Activated naive CD8-positive, alpha-beta T cell treated with anti-CD3 and anti-CD28 coated beads, Interleukin-2, amount 10 ng/mL, durations not matched to agents 7 days and 5 days (primary cell): ENCODE results near the gene STK11IP. TPM values are rescaled to one million over a fixed set of nuclear protein-coding genes. Genes with fewer than 3 reads are reported as not detected.

ENCODE experiments used
- ATAC-seq: fragments of 150-1000 bp; cut with Tn5 transposase; one replicate; pipeline ENCODE4 v1.10.0; 2021; ENCODE audit warnings: low read depth, moderate library complexity
- POLR2A ChIA-PET: fragments of 350-600 bp; sonication (Branson Sonifier 250); formaldehyde crosslinking; loops from one replicate; lab custom pipeline; 2021; ENCODE audit warnings: antibody characterized with exemption; lab: Charles Lee
- DNase-seq: peaks from one replicate; pipeline ENCODE4 v3.0.0; 2021
- H3K27ac Mint-ChIP-seq: one replicate; pipeline ENCODE4 v1.8.0; 2022; ENCODE audit warnings: mild to moderate bottlenecking, mixed read lengths
- H3K27me3 Mint-ChIP-seq: one replicate; pipeline ENCODE4 v1.8.0; 2022; ENCODE audit warnings: mild to moderate bottlenecking, moderate library complexity, mixed read lengths
- H3K36me3 Mint-ChIP-seq: one replicate; pipeline ENCODE4 v1.8.0; 2021; ENCODE audit warnings: mild to moderate bottlenecking, mixed read lengths
- H3K4me1 Mint-ChIP-seq: one replicate; pipeline ENCODE4 v1.8.0; 2021; ENCODE audit warnings: mixed read lengths
- H3K4me3 Mint-ChIP-seq: one replicate; pipeline ENCODE4 v1.8.0; 2022; ENCODE audit warnings: mild to moderate bottlenecking, moderate library complexity, mixed read lengths
- H3K9me3 Mint-ChIP-seq: one replicate; pipeline ENCODE4 v1.8.0; 2021; ENCODE audit warnings: mixed read lengths
- total RNA-seq, 2 experiments: library from RNA; stranded (reverse); gene quantifications; one replicate each; pipeline ENCODE4 v1.2.3, GENCODE V29; 2021

The STK11IP gene
- total RNA-seq, 2 experiments from 2014 or later, result 36.3 to 37.5 TPM

DNA sequence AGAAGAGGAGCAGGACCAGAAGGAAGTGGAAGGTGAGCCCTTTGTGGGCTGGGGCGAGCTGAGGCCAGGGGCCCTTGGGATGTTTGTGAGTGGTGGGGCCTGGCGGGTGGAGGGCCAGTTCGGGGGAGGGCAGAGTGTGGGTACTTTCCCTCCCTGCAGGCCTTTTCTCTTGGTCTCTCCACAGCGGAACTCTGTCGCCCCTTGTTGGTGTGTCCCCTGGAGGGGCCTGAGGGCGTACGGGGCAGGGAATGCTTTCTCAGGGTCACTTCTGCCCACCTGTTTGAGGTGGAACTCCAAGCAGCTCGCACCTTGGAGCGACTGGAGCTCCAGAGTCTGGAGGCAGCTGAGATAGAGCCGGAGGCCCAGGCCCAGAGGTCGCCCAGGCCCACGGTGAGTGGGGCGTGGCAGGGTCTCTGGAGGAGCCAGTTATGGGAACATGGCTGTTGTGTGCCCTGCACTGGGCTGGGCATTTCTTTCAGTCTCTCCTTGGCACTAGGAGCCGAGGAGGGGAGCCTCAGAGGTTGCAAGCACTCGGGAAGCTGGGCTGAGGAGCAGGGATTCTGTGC, 10.8 kb downstream of the STK11IP start:
- DNase-seq (no peak), ATAC-seq (no peak)
- Mint-ChIP-seq H3K36me3 (peaks cover 14% of the 10 kb centered on the region), H3K27ac (no peak overlapping the region), H3K4me3 (no peak overlapping the region), H3K9me3 (no peaks in the 10 kb centered on the region), H3K27me3 (no peaks in the 10 kb centered on the region), H3K4me1 (peaks cover 11% of the 10 kb centered on the region)
- POLR2A ChIA-PET, result interaction anchor here (1.8 kb wide), 1 partner anchor 11 kb away, joined by 4 read pairs; the partner anchor contains the start of gene STK11IP

DNA sequence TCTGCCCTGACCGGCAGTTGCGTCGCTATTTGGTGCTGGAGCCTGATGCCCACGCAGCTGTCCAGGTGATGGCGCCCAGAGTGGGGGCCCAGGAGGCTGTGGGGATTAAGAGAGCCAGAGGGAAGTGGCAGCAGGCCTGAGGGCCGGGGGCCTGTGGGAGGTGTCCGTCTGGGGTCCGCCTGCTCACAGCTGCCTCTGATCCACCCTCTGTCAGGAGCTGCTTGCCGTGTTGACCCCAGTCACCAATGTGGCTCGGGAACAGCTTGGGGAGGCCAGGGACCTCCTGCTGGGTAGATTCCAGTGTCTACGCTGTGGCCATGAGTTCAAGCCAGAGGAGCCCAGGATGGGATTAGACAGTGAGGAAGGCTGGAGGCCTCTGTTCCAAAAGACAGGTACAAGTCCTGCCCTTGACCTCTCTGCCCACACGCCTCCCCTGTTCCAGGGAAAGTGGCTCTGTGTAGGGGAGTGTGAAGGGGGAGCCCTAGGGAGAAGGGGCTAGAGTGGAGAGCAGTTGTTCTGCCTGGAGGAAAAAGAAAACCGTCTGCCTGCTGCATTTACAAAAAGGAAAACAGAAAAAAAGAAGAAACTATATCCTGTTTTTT, 11.6 kb downstream of the STK11IP start:
- Mint-ChIP-seq H3K9me3 (no peaks in the 10 kb centered on the region), H3K27ac (no peak overlapping the region), H3K36me3 (peaks cover 11% of the 10 kb centered on the region), H3K27me3 (no peaks in the 10 kb centered on the region), H3K4me3 (no peak overlapping the region), H3K4me1 (peaks cover 11% of the 10 kb centered on the region)
- POLR2A ChIA-PET, result interaction anchor here (1.8 kb wide), 1 partner anchor 12 kb away, joined by 4 read pairs; the partner anchor contains the start of gene STK11IP
- ATAC-seq (no peak), DNase-seq (no peak)

DNA sequence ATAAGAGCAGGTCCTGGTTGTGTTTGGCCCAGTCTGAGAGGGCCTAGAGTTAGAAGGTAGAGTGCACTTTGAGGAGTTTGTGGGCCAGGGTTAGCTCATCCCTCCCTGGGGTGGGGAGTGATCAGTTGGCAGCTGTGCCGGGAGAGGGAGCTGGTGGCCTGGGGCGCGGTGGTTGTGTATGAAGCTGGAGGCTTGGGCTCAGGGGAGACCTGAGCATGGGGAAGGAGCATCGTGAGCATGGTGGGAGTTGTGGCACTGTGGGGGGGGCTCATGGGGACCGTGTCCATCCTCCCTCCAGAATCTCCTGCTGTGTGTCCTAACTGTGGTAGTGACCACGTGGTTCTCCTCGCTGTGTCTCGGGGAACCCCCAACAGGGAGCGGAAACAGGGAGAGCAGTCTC, 13.6 kb downstream of the STK11IP start:
- ATAC-seq, result no peak
- H3K9me3 Mint-ChIP-seq, result no peaks in the 10 kb centered on the region
- peaks cover 8% of the 10 kb centered on the region for H3K36me3 Mint-ChIP-seq
- H3K27me3 Mint-ChIP-seq, result no peaks in the 10 kb centered on the region
- H3K27ac Mint-ChIP-seq, result no peak overlapping the region
- no peak for DNase-seq
- H3K4me3 Mint-ChIP-seq, result no peak overlapping the region
- peaks cover 11% of the 10 kb centered on the region for H3K4me1 Mint-ChIP-seq
- POLR2A ChIA-PET, result no interaction called here

DNA sequence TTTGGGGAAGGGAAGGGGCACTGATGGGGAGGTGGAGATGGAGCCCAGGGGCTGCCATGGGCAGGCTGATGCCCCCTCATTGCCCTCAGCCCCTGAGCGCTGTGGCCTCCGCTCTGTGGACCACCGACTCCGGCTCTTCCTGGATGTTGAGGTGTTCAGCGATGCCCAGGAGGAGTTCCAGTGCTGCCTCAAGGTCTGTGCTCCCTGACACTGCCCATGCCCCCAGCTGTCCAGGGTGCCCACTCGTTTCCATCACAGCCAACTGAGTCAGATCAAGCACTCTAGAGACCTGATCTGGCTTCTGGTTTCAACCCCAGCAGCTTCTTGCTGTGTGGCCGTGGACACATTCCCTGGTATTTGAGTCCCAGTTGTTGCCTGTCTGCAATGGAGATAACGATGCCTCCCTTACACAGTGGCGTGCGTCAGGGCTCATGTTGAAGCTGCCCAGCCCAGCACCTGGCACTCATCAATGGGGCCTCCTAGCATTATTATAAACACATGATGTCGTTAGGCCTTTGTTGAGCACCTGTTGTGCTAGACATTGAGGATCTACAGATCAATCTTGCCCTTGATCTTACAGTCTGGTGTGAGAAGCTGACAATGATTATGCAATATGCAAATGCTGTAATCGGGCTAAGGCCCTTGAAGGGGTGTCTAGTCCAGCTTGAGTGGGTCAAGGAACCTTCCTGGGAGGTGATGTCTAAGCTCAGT, 14.4 kb downstream of the STK11IP start:
- no peak overlapping the region for H3K4me3 Mint-ChIP-seq
- no peak for ATAC-seq
- POLR2A ChIA-PET, result interaction anchor here (0.7 to 0.8 kb wide), 2 partner anchors 10 to 84 kb away, joined by 3 read pairs; no protein-coding TSS in a partner anchor
- DNase-seq, result no peak
- no peaks in the 10 kb centered on the region for H3K27me3 Mint-ChIP-seq
- no peak overlapping the region for H3K27ac Mint-ChIP-seq
- no peaks in the 10 kb centered on the region for H3K9me3 Mint-ChIP-seq
- H3K36me3 Mint-ChIP-seq, result peaks cover 8% of the 10 kb centered on the region
- peaks cover 11% of the 10 kb centered on the region for H3K4me1 Mint-ChIP-seq

DNA sequence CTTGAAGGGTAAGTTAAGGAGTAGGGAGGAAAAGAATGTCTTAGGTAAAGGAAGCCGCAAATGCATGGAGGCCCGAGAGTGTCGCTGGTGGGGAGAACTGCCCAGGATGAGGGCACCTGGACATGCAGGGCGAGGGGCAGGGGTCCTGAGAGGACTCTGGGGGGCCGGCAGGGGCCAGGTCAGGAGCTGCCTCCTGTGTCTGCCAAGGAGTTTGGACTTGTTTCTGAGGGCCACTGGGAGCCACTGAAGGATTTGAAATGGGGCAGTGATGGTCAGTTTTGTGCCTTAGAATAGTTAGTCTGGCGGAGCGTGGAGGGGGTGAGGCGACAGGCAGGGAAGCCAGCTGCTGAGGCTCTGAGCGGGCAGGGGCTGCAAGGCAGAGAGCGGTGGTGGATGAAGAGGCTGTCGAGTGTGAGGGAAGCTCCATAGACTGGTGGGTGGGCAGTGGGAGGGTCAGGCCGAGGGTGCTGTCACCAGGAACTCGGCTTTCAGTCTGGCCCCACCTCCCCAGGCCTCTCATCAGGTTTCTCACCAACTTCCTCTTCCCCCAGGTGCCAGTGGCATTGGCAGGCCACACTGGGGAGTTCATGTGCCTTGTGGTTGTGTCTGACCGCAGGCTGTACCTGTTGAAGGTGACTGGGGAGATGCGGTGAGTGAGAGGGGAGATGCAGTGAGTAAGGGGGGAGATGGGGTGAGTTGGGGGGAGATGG, 15.1 kb downstream of the STK11IP start:
- Mint-ChIP-seq H3K27ac (no peak overlapping the region), H3K27me3 (no peaks in the 10 kb centered on the region), H3K9me3 (no peaks in the 10 kb centered on the region), H3K36me3 (peaks cover 6% of the 10 kb centered on the region), H3K4me1 (peaks cover 11% of the 10 kb centered on the region), H3K4me3 (no peak overlapping the region)
- POLR2A ChIA-PET, result interaction anchor here (0.7 to 0.8 kb wide), 2 partner anchors 10 to 84 kb away, joined by 3 read pairs; no protein-coding TSS in a partner anchor
- ATAC-seq (peak; percentile 38), DNase-seq (no peak)

DNA sequence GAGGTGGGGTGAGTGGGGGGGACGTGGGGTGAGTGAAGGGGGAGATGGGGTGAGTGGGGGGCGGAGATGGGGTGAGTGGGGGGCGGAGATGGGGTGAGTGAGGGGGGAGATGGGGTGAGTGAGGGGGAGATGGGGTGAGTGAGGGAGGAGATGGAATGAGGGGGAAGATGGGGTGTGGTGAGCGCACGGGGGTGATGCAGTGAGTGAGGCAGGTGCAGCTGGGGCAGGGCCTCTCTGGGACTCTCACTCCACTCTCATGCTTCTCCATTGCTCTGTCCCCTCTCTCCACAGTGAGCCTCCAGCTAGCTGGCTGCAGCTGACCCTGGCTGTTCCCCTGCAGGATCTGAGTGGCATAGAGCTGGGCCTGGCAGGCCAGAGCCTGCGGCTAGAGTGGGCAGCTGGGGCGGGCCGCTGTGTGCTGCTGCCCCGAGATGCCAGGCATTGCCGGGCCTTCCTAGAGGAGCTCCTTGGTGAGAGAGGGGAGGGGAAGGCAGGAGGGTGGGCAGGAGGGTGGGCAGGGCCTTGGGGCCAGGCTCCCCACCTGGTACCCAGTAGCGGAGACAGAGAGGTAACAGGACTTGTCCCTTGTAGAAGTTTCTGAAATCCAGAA, 15.9 kb downstream of the STK11IP start:
- H3K27ac Mint-ChIP-seq, result no peak overlapping the region
- ATAC-seq, result no peak

DNA sequence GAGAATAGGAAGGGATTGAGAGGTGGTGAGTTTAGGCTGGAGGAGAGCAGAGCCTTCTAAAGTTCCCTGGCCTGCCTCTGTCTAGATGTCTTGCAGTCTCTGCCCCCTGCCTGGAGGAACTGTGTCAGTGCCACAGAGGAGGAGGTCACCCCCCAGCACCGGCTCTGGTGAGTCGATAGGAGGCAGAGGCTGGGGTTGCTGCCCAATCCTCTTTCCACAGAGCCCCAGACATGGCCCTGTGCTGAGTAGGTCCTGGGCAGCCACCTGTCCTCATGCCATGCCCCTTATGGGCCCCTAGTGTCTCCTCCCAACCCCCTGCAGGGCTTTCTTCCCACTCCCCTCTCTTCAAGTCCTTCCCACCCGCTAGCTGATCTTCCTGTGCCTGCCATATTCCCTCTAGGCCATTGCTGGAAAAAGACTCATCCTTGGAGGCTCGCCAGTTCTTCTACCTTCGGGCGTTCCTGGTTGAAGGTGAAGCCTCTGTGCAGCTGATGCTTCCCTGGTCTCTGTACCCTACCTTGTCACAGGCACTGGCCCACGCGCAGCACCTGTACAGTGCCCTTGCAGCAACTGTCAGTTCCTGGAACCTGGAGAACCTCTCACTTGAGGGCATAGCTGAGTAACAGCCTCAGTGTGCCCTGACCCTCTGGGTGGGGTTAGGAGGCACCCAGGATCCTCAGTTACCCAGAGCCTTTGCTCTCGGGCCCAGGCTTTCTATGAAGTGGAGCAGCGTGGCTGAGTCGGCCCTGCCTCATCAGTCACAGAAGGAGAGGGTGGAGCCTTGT, 16.6 kb downstream of the STK11IP start:
- DNase-seq (no peak), ATAC-seq (no peak)
- no peaks in the 10 kb centered on the region for H3K9me3 Mint-ChIP-seq
- H3K4me3 Mint-ChIP-seq, result no peak overlapping the region
- peaks cover 9% of the 10 kb centered on the region for H3K4me1 Mint-ChIP-seq
- no peaks in the 10 kb centered on the region for H3K27me3 Mint-ChIP-seq
- no peak overlapping the region for H3K27ac Mint-ChIP-seq
- POLR2A ChIA-PET, result no interaction called here
- H3K36me3 Mint-ChIP-seq, result peaks cover 5% of the 10 kb centered on the region

More for the DNA sequence above, 15.9 kb downstream of the STK11IP start:
- Mint-ChIP-seq H3K4me3 (no peak overlapping the region), H3K27me3 (no peaks in the 10 kb centered on the region), H3K36me3 (peaks cover 6% of the 10 kb centered on the region), H3K9me3 (no peaks in the 10 kb centered on the region), H3K4me1 (peaks cover 9% of the 10 kb centered on the region)
- POLR2A ChIA-PET, result no interaction called here
- no peak for DNase-seq

DNA sequence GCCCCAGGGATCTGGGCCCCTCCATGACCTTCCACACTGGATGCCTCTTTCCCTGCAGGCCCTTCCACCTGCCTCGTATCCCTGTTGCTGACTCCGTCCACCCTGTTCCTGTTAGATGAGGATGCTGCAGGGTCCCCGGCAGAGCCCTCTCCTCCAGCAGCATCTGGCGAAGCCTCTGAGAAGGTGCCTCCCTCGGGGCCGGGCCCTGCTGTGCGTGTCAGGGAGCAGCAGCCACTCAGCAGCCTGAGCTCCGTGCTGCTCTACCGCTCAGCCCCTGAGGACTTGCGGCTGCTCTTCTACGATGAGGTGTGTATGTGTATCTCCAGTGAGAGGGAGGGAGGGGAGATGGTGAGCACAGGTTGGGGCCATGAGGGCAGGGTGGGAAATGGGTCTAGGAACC, 17.4 kb downstream of the STK11IP start:
- H3K27ac Mint-ChIP-seq, result no peak overlapping the region
- peaks cover 9% of the 10 kb centered on the region for H3K4me1 Mint-ChIP-seq
- no peak for DNase-seq
- H3K4me3 Mint-ChIP-seq, result no peak overlapping the region
- no peak for ATAC-seq
- POLR2A ChIA-PET, result no interaction called here
- H3K27me3 Mint-ChIP-seq, result no peaks in the 10 kb centered on the region
- H3K36me3 Mint-ChIP-seq, result peaks cover 5% of the 10 kb centered on the region
- no peaks in the 10 kb centered on the region for H3K9me3 Mint-ChIP-seq

DNA sequence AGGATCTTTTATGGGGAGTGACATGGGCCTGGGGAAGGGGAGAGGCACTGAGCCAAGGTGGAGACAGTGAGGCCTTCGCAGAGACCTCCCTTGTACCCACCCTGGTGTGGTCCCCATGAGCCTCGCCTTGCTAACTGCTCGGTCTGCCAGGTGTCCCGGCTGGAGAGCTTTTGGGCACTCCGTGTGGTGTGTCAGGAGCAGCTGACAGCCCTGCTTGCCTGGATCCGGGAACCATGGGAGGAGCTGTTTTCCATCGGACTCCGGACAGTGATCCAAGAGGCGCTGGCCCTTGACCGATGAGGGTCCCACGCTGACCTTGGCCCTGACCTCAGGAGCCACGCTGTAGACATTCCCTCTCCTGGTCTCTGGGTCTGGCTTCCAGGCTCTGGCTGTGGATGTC, 18.2 kb downstream of the STK11IP start:
- H3K4me1 Mint-ChIP-seq, result peaks cover 9% of the 10 kb centered on the region
- no peak overlapping the region for H3K4me3 Mint-ChIP-seq
- no peak overlapping the region for H3K27ac Mint-ChIP-seq
- ATAC-seq, result no peak
- no peaks in the 10 kb centered on the region for H3K9me3 Mint-ChIP-seq
- no peaks in the 10 kb centered on the region for H3K27me3 Mint-ChIP-seq
- POLR2A ChIA-PET, result no interaction called here
- no peak for DNase-seq
- peaks cover 5% of the 10 kb centered on the region for H3K36me3 Mint-ChIP-seq

DNA sequence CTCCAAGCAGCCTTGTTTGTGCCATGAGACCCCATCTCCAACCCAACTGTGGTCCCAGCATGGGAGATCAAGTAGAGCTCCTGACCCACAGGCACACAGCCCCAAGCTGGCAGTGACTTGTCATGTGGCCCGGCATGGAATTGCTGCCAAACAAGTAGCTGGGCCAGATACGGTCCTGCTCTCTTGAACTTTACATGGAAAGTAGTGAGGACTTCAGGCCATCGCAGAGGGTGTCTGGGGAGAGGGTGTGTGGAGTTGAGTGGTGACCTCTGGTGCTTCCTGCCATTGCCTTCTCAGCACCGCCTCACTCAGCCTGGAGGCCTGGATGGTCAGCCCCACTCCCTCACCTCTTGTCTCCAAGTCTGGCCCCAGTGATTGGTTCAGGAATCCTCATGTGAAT, 18.9 kb downstream of the STK11IP start:
- no peaks in the 10 kb centered on the region for H3K9me3 Mint-ChIP-seq
- H3K4me1 Mint-ChIP-seq, result peaks cover 9% of the 10 kb centered on the region
- DNase-seq, result no peak
- H3K4me3 Mint-ChIP-seq, result no peak overlapping the region
- peaks cover 2% of the 10 kb centered on the region for H3K36me3 Mint-ChIP-seq
- ATAC-seq, result no peak
- no peak overlapping the region for H3K27ac Mint-ChIP-seq
- POLR2A ChIA-PET, result no interaction called here
- H3K27me3 Mint-ChIP-seq, result no peaks in the 10 kb centered on the region

DNA sequence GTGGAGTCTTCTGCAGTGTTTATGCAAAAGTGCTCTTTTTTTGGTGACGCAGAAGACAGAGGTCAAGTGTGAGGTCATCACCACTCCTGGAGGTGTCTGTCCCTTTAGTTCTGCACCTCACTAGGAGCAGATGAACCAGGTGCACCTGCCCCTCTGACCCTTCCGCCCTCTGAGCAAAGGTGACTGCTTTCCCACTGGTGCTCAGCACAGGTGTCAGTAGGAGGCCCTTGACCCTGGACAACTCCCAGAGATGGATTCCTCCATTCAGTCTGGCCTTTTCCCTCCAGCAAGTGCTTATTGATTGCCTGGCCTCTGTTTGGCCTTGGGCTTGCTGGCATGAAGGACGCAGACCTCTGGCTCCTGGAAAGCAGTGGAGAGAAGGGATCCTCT, 21.1 kb downstream of the STK11IP start:
- POLR2A ChIA-PET, result no interaction called here
- no peaks in the 10 kb centered on the region for H3K4me1 Mint-ChIP-seq
- H3K36me3 Mint-ChIP-seq, result no peaks in the 10 kb centered on the region
- ATAC-seq, result no peak
- peaks cover under 1% of the 10 kb centered on the region for H3K27me3 Mint-ChIP-seq
- no peak for DNase-seq
- H3K27ac Mint-ChIP-seq, result no peak overlapping the region
- H3K4me3 Mint-ChIP-seq, result no peak overlapping the region
- no peaks in the 10 kb centered on the region for H3K9me3 Mint-ChIP-seq

DNA sequence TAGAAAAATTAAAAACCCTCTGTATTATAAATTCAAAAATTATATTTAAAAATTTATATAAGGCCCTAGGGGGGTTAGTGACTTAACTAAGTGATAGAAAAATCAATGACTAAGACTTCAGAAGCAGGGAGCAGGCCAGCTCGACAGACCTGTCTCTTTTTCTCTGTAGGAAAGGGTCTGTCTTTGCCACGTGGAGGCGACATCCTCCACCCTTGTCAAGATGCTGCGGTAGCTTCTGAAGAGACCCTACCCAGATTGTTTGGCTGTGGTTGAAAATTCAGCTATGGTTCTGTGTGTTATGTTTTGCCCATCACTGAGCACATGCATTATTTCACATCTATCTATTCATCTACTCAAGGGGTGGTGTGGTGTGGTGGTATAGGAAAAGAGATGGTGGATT, 21.6 kb downstream of the STK11IP start:
- DNase-seq (no peak), ATAC-seq (no peak)
- POLR2A ChIA-PET, result no interaction called here
- no peaks in the 10 kb centered on the region for H3K9me3 Mint-ChIP-seq
- H3K36me3 Mint-ChIP-seq, result no peaks in the 10 kb centered on the region
- H3K27ac Mint-ChIP-seq, result no peak overlapping the region
- H3K4me1 Mint-ChIP-seq, result no peaks in the 10 kb centered on the region
- peaks cover 6% of the 10 kb centered on the region for H3K27me3 Mint-ChIP-seq
- H3K4me3 Mint-ChIP-seq, result no peak overlapping the region
